PC-3 (cell line): ENCODE results near the gene TBC1D2B.

Source experiments
- EZH2phosphoT487 ChIP-seq: fragments of 300-600 bp; sonication (generic); IDR thresholded peaks from 2 replicates; pipeline ENCODE4 v1.6.1; 2018; ENCODE audit warnings: mild to moderate bottlenecking, antibody characterized with exemption, low read length, borderline replicate concordance
- TF ChIP-seq, protein P1 (sequence below): fragments of 300-600 bp; sonication (generic); conservative IDR thresholded peaks from 2 replicates; pipeline ENCODE4 v1.5.1; 2017; ENCODE audit warnings: antibody characterized with exemption, low read depth, mild to moderate bottlenecking, low read length

DNA sequence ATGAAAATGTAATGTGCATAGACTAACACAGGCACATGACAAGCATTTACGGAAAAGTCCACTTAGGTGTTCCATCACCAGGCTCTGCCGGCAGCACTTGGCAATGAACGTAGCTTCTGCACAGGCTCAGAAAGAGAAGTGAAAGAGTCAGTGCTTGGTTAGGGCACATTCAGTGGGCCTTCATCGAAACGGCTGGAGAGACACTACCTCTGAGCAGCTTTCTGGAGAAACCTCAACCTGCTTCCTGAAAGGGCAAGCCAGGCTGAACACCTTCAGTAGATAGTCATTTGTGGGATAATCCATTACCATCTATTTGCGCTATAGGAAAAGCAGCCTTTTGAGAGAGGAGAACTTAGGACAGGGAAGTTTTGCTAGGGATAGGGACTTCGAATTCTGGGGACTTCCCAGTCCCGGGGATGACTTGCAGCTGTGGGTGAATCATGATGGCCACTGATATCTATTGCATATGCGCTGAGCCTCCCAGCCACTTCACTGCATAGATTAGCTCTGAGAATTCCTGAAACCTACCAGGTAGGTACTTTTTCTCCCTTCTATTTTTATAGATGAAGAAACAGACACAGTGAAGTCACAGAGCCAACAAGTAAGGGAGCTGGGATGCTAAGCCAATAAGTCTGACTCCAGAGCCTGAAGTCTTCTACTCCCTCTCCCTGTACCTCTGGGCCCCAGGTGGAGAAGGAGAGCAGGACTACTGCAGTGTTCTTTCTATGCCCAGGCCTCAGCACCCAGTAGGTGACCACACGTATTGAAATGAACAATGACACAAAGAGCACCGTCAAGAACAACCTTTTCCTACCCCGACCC lies 10.7 kb upstream of the TBC1D2B start:
- TF ChIP-seq EZH2phosphoT487 = no peak
- TF ChIP-seq, protein P1, sequence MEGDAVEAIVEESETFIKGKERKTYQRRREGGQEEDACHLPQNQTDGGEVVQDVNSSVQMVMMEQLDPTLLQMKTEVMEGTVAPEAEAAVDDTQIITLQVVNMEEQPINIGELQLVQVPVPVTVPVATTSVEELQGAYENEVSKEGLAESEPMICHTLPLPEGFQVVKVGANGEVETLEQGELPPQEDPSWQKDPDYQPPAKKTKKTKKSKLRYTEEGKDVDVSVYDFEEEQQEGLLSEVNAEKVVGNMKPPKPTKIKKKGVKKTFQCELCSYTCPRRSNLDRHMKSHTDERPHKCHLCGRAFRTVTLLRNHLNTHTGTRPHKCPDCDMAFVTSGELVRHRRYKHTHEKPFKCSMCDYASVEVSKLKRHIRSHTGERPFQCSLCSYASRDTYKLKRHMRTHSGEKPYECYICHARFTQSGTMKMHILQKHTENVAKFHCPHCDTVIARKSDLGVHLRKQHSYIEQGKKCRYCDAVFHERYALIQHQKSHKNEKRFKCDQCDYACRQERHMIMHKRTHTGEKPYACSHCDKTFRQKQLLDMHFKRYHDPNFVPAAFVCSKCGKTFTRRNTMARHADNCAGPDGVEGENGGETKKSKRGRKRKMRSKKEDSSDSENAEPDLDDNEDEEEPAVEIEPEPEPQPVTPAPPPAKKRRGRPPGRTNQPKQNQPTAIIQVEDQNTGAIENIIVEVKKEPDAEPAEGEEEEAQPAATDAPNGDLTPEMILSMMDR = no peak
